SU-DHL-6 (cell line): ENCODE measurements around the gene PTGES3.

Experiments
- H2AFZ ChIP-seq: fragments of 200-600 bp; sonication (generic); 2 replicates; pipeline ENCODE4 v1.6.1; 2014; ENCODE audit warnings: low read depth, mild to moderate bottlenecking, moderate library complexity, mixed read lengths, antibody characterized with exemption, low read length; ENCODE audit not compliant: severe bottlenecking
- H3F3A ChIP-seq: fragments of 200-600 bp; shearing (Covaris generic); 2 replicates; pipeline ENCODE4 v1.6.0; 2016; ENCODE audit warnings: antibody characterized with exemption, mild to moderate bottlenecking; ENCODE audit not compliant: insufficient read depth
- H3K27ac ChIP-seq: fragments of 200-600 bp; sonication (generic); 2 replicates; pipeline ENCODE4 v1.5.1; 2016; ENCODE audit warnings: low read depth, mild to moderate bottlenecking, low read length, moderate library complexity, mixed read lengths
- H3K27me3 ChIP-seq: fragments of 200-600 bp; sonication (generic), shearing (Covaris generic); 2 replicates; pipeline ENCODE4 v1.6.0; 2014; ENCODE audit warnings: mild to moderate bottlenecking, low read length
- H3K36me3 ChIP-seq: fragments of 200-600 bp; sonication (generic); 2 replicates; pipeline ENCODE4 v1.6.1; 2014; ENCODE audit warnings: mild to moderate bottlenecking, low read length, mixed read lengths
- H3K4me2 ChIP-seq: fragments of 300-600, 200-600 bp; shearing (Covaris generic), sonication (generic); 2 replicates; pipeline ENCODE4 v1.6.0; 2014; ENCODE audit warnings: low read length, low read depth, mild to moderate bottlenecking; ENCODE audit not compliant: poor library complexity, severe bottlenecking
- H3K4me3 ChIP-seq: fragments of 200-600 bp; sonication (generic); 2 replicates; pipeline ENCODE4 v1.5.1; 2014; ENCODE audit warnings: antibody characterized with exemption, low read length, mild to moderate bottlenecking, mixed read lengths; ENCODE audit not compliant: insufficient read depth, poor library complexity, severe bottlenecking
- H3K79me2 ChIP-seq: fragments of 200-600 bp; sonication (generic); 2 replicates; pipeline ENCODE4 v1.6.1; 2014; ENCODE audit warnings: mild to moderate bottlenecking, low read length, moderate library complexity; ENCODE audit not compliant: insufficient read depth
- H3K9ac ChIP-seq: fragments of 200-600 bp; sonication (generic); 2 replicates; pipeline ENCODE4 v1.7.0; 2014; ENCODE audit warnings: mild to moderate bottlenecking, low read length
- H3K9me2 ChIP-seq: fragments of 200-600 bp; sonication (generic); replicated peaks from 2 replicates; pipeline ENCODE4 v1.6.1; 2014; ENCODE audit warnings: low read length; ENCODE audit not compliant: insufficient read depth
- H3K9me3 ChIP-seq: fragments of 200-600 bp; sonication (generic); 2 replicates; pipeline ENCODE4 v1.6.1; 2014; ENCODE audit warnings: low read length, mixed read lengths; ENCODE audit not compliant: insufficient read depth
- H4K20me1 ChIP-seq: fragments of 200-600 bp; sonication (generic); 2 replicates; pipeline ENCODE4 v1.6.1; 2014; ENCODE audit warnings: low read depth, mild to moderate bottlenecking, antibody characterized with exemption, low read length, moderate library complexity, mixed read lengths
- CTCF ChIP-seq: fragments of 200-600 bp; sonication (generic); IDR thresholded peaks from one replicate; pipeline ENCODE4 v1.5.1; 2017; ENCODE audit warnings: antibody characterized with exemption, mild to moderate bottlenecking, low read length, moderate library complexity; ENCODE audit not compliant: insufficient read depth, poor library complexity, severe bottlenecking
- EZH2phosphoT487 ChIP-seq: fragments of 200-600 bp; sonication (generic), shearing (Covaris generic); conservative IDR thresholded peaks from 2 replicates; pipeline ENCODE4 v1.6.1; 2018; ENCODE audit warnings: mild to moderate bottlenecking, antibody characterized with exemption, low read length, moderate library complexity, mixed read lengths

The PTGES3 gene

GRCh38 chr12:56716933-56717880 lies 29.1 kb upstream of the PTGES3 start:
- peaks cover 45% of the 10 kb centered on the region for H3F3A ChIP-seq
- TF ChIP-seq CTCF: no peak
- no peak for TF ChIP-seq EZH2phosphoT487
- H3K4me3 ChIP-seq: no peak overlapping the region
- H3K27me3 ChIP-seq: no peaks in the 10 kb centered on the region
- peaks cover 64% of the 10 kb centered on the region for H3K79me2 ChIP-seq
- no peaks in the 10 kb centered on the region for H3K9me2 ChIP-seq
- no peak overlapping the region for H2AFZ ChIP-seq
- H3K9me3 ChIP-seq: no peaks in the 10 kb centered on the region
- peaks cover 34% of the 10 kb centered on the region for H3K36me3 ChIP-seq
- H4K20me1 ChIP-seq: peaks cover 55% of the 10 kb centered on the region
- H3K4me2 ChIP-seq: no peak overlapping the region
- no peak overlapping the region for H3K9ac ChIP-seq
- peak overlapping the region; percentile 46 for H3K27ac ChIP-seq

- Histone ChIP-seq H3K4me2 (no peak overlapping the region), H3K9ac (no peak overlapping the region), H3K9me2 (no peaks in the 10 kb centered on the region), H2AFZ (no peak overlapping the region), H3K79me2 (peaks cover 56% of the 10 kb centered on the region), H3K4me3 (no peak overlapping the region), H3K27ac (peak overlapping the region; percentile 46; the same call in 1 of the 2 replicates), H3K9me3 (no peaks in the 10 kb centered on the region), H3F3A (peaks cover 42% of the 10 kb centered on the region), H3K36me3 (peaks cover 27% of the 10 kb centered on the region), H3K27me3 (no peaks in the 10 kb centered on the region), H4K20me1 (peaks cover 49% of the 10 kb centered on the region)
- TF ChIP-seq EZH2phosphoT487 (no peak), CTCF (no peak)
These were observed 28.4 kb upstream of the PTGES3 start for GRCh38 chr12:56716458-56716857.

- Histone ChIP-seq H3K79me2 (peaks cover 49% of the 10 kb centered on the region), H3K4me2 (no peak overlapping the region), H4K20me1 (peaks cover 46% of the 10 kb centered on the region), H3K27me3 (no peaks in the 10 kb centered on the region), H3K36me3 (peaks cover 32% of the 10 kb centered on the region), H3K9me2 (no peaks in the 10 kb centered on the region), H3F3A (peaks cover 48% of the 10 kb centered on the region), H3K9me3 (no peaks in the 10 kb centered on the region), H2AFZ (no peak overlapping the region), H3K27ac (no peak overlapping the region), H3K4me3 (no peak overlapping the region), H3K9ac (no peak overlapping the region)
- TF ChIP-seq EZH2phosphoT487 (no peak), CTCF (no peak)
These were observed 27.7 kb upstream of the PTGES3 start for GRCh38 chr12:56715798-56716197.
